GM19463 (cell line): ENCODE results near the gene HDAC9.

Experiments used
- ATAC-seq: cut with Tn5 transposase; IDR thresholded peaks from one replicate; pipeline ENCODE4 v1.9.1; 2021; ENCODE audit warnings: mild to moderate bottlenecking, moderate library complexity; ENCODE audit not compliant: unreplicated experiment

The HDAC9 gene

GRCh38 chr7:18580950-18581349 lies 85.4 kb downstream of the HDAC9 start:
- no peak for ATAC-seq

- no peak for ATAC-seq
Observed at GRCh38 chr7:18583305-18583704, 87.8 kb downstream of the HDAC9 start.

GRCh38 chr7:18590241-18590640 lies 94.7 kb downstream of the HDAC9 start:
- no peak for ATAC-seq

- no peak for ATAC-seq
Observed at GRCh38 chr7:18590744-18591340, 95.3 kb downstream of the HDAC9 start.

GRCh38 chr7:18593602-18594279 lies 98.2 kb downstream of the HDAC9 start:
- no peak for ATAC-seq

GRCh38 chr7:18597754-18598153 lies 102.2 kb downstream of the HDAC9 start:
- no peak for ATAC-seq

- ATAC-seq: no peak
Observed at GRCh38 chr7:18607025-18607424, 111.5 kb downstream of the HDAC9 start.

GRCh38 chr7:18610331-18610948 lies 114.9 kb downstream of the HDAC9 start:
- no peak for ATAC-seq

GRCh38 chr7:18614841-18615240 lies 119.3 kb downstream of the HDAC9 start:
- ATAC-seq: no peak

- ATAC-seq: no peak
Observed at GRCh38 chr7:18619311-18619710, 123.8 kb downstream of the HDAC9 start.

- no peak for ATAC-seq
Observed at GRCh38 chr7:18623389-18623788, 127.8 kb downstream of the HDAC9 start.

- ATAC-seq: no peak
Observed at GRCh38 chr7:18624459-18624858, 128.9 kb downstream of the HDAC9 start.

GRCh38 chr7:18626086-18626485 lies 130.5 kb downstream of the HDAC9 start:
- no peak for ATAC-seq

- no peak for ATAC-seq
Observed at GRCh38 chr7:18626717-18627116, 131.2 kb downstream of the HDAC9 start.

- no peak for ATAC-seq
Observed at GRCh38 chr7:18637516-18637915, 142.0 kb downstream of the HDAC9 start.

- no peak for ATAC-seq
Observed at GRCh38 chr7:18638594-18639452, 143.3 kb downstream of the HDAC9 start.

- no peak for ATAC-seq
Observed at GRCh38 chr7:18639711-18640110, 144.2 kb downstream of the HDAC9 start.

GRCh38 chr7:18644981-18645380 lies 149.4 kb downstream of the HDAC9 start:
- ATAC-seq: no peak

- no peak for ATAC-seq
Observed at GRCh38 chr7:18647582-18647981, 152.0 kb downstream of the HDAC9 start.

GRCh38 chr7:18648849-18649758 lies 153.6 kb downstream of the HDAC9 start:
- ATAC-seq: no peak
